ENCODE results near the gene KLK2. TPM values are rescaled to one million over a fixed set of nuclear protein-coding genes. Genes with fewer than 3 reads are reported as not detected.

Gene KLK2
- total RNA-seq, 1 donor from 2014 or later: not detected

- DNase-seq (ENCODE audit: low spot score, unreplicated experiment): no peak
- no peaks in the 10 kb centered on the region for H3K36me3 Mint-ChIP-seq (ENCODE audit: insufficient read depth)
- TF ChIP-seq CTCF (IDR thresholded peaks at IDR 0.05; ENCODE audit: unreplicated experiment): no peak
- peaks cover 67% of the 10 kb centered on the region for H3K27me3 Mint-ChIP-seq
- H3K4me3 Mint-ChIP-seq (ENCODE audit: low read depth): no peak overlapping the region
- H3K27ac Mint-ChIP-seq: no peak overlapping the region
- H3K4me1 Mint-ChIP-seq (ENCODE audit: low read depth): peaks cover 2% of the 10 kb centered on the region
- peaks cover 3% of the 10 kb centered on the region for H3K9me3 Mint-ChIP-seq (ENCODE audit: low read depth)
Observed at GRCh38 chr19:50842130-50842529, 31.1 kb upstream of the KLK2 start.

GRCh38 chr19:50843205-50843604 is 30.0 kb upstream of the KLK2 start:
- peaks cover 3% of the 10 kb centered on the region for H3K9me3 Mint-ChIP-seq (ENCODE audit: low read depth)

GRCh38 chr19:50843701-50844221 is 29.5 kb upstream of the KLK2 start:
- no peaks in the 10 kb centered on the region for H3K4me1 Mint-ChIP-seq (ENCODE audit: low read depth)
- no peak overlapping the region for H3K4me3 Mint-ChIP-seq (ENCODE audit: low read depth)
- H3K36me3 Mint-ChIP-seq (ENCODE audit: insufficient read depth): no peaks in the 10 kb centered on the region
- H3K9me3 Mint-ChIP-seq (ENCODE audit: low read depth): peaks cover 3% of the 10 kb centered on the region
- no peak for TF ChIP-seq CTCF (IDR thresholded peaks at IDR 0.05; ENCODE audit: unreplicated experiment)
- no peak overlapping the region for H3K27ac Mint-ChIP-seq
- H3K27me3 Mint-ChIP-seq: peaks cover 66% of the 10 kb centered on the region
- DNase-seq (ENCODE audit: low spot score, unreplicated experiment): no peak

More at GRCh38 chr19:50843205-50843604, 30.0 kb upstream of the KLK2 start:
- Mint-ChIP-seq H3K27me3 (peaks cover 62% of the 10 kb centered on the region), H3K4me1 (ENCODE audit: low read depth) (peaks cover under 1% of the 10 kb centered on the region), H3K36me3 (ENCODE audit: insufficient read depth) (no peaks in the 10 kb centered on the region), H3K27ac (no peak overlapping the region), H3K4me3 (ENCODE audit: low read depth) (no peak overlapping the region)
- no peak for DNase-seq (ENCODE audit: low spot score, unreplicated experiment)
- no peak for TF ChIP-seq CTCF (IDR thresholded peaks at IDR 0.05; ENCODE audit: unreplicated experiment)

- H3K4me1 Mint-ChIP-seq (ENCODE audit: low read depth): no peaks in the 10 kb centered on the region
- TF ChIP-seq CTCF (IDR thresholded peaks at IDR 0.05; ENCODE audit: unreplicated experiment): no peak
- H3K27ac Mint-ChIP-seq: no peak overlapping the region
- peaks cover 3% of the 10 kb centered on the region for H3K9me3 Mint-ChIP-seq (ENCODE audit: low read depth)
- H3K27me3 Mint-ChIP-seq: peaks cover 69% of the 10 kb centered on the region
- DNase-seq (ENCODE audit: low spot score, unreplicated experiment): no peak
- H3K4me3 Mint-ChIP-seq (ENCODE audit: low read depth): no peak overlapping the region
- H3K36me3 Mint-ChIP-seq (ENCODE audit: insufficient read depth): no peaks in the 10 kb centered on the region
Observed at GRCh38 chr19:50844296-50844935, 28.8 kb upstream of the KLK2 start.

- peaks cover 49% of the 10 kb centered on the region for H3K27me3 Mint-ChIP-seq
- H3K9me3 Mint-ChIP-seq (ENCODE audit: low read depth): no peaks in the 10 kb centered on the region
- no peak overlapping the region for H3K4me3 Mint-ChIP-seq (ENCODE audit: low read depth)
- no peak overlapping the region for H3K27ac Mint-ChIP-seq
- no peak for TF ChIP-seq CTCF (IDR thresholded peaks at IDR 0.05; ENCODE audit: unreplicated experiment)
- H3K4me1 Mint-ChIP-seq (ENCODE audit: low read depth): no peaks in the 10 kb centered on the region
- H3K36me3 Mint-ChIP-seq (ENCODE audit: insufficient read depth): no peaks in the 10 kb centered on the region
- no peak for DNase-seq (ENCODE audit: low spot score, unreplicated experiment)
Observed at GRCh38 chr19:50850738-50851137, 22.5 kb upstream of the KLK2 start.
